Right forelimb (tissue), 1 donor: ENCODE data around the gene SMC6.
A peak's percentile ranks its signal among the peaks of the same experiment; 100 is the strongest.

Source experiments
- DNase-seq: peaks from one replicate; pipeline ENCODE4 v3.0.0-alpha.2; 2018

The SMC6 gene

GRCh38 chr2:17615147-17615546 lies 138.5 kb downstream of the SMC6 start:
- no peak for DNase-seq

GRCh38 chr2:17614174-17614930 lies 139.3 kb downstream of the SMC6 start:
- peak; percentile 7 for DNase-seq
